Measurements from ENCODE around the gene WBP1.

- TF ChIP-seq CTCF (IDR thresholded peaks at IDR 0.05) (no peak), EZH2 (IDR thresholded peaks at IDR 0.05) (no peak), EZH2phosphoT487 (IDR thresholded peaks at IDR 0.05) (no peak)
Observed at GRCh38 chr2:74415762-74416395, 42.4 kb upstream of the WBP1 start.
